ENCODE data around the gene ETFBKMT. TPM values are rescaled to one million over a fixed set of nuclear protein-coding genes. Genes with fewer than 3 reads are reported as not detected.
"Not testable (repeated sequence)": the region's sequence is repeated elsewhere in the genome, so short reads cannot be mapped to it uniquely, and the experiment has no call there.

ETFBKMT gene
- total RNA-seq, 1 donor from 2014 or later: 2.8 TPM

DNA sequence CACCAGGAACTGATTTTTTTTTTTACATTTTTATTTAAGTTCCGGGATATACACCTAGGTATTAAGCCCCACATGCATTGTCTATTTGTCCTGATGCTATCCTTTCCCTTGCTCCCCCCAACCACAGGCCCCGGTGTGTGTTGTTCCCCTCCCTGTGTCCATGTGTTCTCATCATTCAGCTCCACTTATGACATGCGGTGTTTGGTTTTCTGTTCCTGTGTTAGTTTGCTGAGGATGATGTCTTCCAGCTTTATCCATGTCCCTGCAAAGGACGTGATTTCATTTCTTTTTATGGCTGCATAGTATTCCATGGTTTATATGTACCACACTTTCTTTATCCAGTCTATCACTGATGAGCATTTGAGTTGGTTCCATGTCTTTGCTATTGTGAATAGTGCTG, 57.5 kb downstream of the ETFBKMT start:
- DNase-seq (ENCODE audit: low read depth): not testable (repeated sequence)

DNA sequence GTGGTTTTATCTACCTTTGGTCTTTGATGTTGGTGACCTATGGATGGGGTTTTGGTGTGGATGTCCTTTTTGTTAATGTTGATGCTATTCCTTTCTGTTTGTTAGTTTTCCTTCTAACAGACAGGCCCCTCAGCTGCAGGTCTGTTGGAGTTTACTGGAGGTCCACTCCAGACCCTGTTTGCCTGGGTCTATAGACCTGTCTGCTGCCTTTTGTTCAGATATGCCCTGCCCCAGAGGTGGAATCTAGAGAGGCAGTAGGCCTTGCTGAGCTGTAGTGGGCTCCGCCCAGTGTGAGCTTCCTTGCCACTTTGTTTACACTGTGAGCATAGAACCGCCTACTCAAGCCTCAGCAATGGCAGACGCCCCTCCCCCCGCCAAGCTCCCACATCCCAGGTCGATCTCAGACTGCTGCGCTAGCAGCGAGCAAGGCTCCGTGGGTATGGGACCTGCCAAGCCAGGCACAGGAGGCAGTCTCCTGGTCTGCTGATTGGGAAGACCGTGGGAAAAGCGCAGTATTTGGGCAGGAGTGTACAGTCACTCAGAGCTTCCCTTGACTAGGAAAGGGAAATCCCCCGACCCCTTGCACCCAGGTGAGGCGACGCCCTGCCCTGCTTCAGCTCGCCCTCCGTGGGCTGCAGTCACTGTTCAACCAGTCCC, 59.2 kb downstream of the ETFBKMT start:
- DNase-seq (ENCODE audit: low read depth): not testable (repeated sequence)

DNA sequence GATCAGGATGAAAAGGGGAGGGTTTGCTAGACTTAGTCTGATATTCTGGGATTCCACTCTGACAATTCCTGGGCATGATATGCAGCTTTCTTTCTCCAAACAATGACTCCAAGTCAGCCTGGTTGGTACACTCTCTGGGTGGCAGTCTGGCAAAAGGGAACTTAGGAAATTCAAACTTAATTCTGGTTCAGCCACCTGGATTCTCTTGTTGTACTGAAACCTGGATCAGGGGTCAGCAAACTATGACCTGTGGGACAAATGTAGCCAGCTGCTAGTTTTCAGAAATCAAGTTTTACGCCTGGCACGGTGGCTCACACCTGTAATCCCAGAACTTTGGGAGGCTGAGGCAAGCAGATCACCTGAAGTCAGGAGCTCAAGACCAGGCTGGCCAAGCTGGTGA, 63.1 kb downstream of the ETFBKMT start:
- no peak for DNase-seq (ENCODE audit: low read depth)

Other genes starting within 250 kb of the ETFBKMT start
- 19.7 and 22.9 TPM in 2 replicates for gene DENND5B, start 68.6 kb upstream of the ETFBKMT start, total RNA-seq
- gene AMN1, start 69.3 kb downstream of the ETFBKMT start, total RNA-seq: 20.6 and 26.7 TPM in 2 replicates